Keratinocyte (primary cell): ENCODE results near the gene HRH3.

Experiments
- EZH2 ChIP-seq: IDR thresholded peaks from one replicate; pipeline ENCODE4 v1.6.1; 2012; ENCODE audit warnings: inconsistent platforms, mild to moderate bottlenecking, low read length, moderate library complexity
- TF ChIP-seq, protein P1 (sequence below), 3 experiments: IDR thresholded peaks in 1 of 3; conservative IDR thresholded peaks in 1 of 3; optimal IDR thresholded peaks in 1 of 3; 2 replicates in 2 of 3; 3 replicates in 1 of 3; pipeline versions ENCODE3 to v1.5.1; 2011; ENCODE audit warnings: low read length in 3 of 3, mild to moderate bottlenecking in 3 of 3, moderate library complexity in 2 of 3, control low read depth in 1 of 3, inconsistent platforms in 1 of 3; ENCODE audit not compliant: insufficient read depth in 2 of 3; ENCODE audit errors: extremely low read depth in 1 of 3

DNA sequence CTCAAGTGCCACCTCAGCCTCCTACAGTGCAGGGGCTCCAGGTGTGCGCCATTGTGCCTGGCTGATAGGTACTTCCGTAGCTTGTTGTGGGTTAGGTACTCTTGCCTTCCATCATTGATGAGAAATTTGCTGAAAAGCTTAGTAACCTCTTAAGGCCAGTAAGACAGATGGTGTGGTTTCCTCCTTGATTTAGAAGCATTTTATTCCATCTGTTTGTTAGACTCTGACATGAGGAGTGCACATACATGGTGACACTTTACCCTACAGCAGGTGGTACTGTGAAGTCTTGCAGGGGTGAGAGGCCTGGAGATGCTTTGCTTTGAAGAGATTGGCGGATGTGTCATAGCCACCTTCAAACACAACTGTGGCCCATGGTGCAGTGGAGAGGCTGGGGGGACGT lies 52.0 kb downstream of the HRH3 start:
- TF ChIP-seq, protein P1, sequence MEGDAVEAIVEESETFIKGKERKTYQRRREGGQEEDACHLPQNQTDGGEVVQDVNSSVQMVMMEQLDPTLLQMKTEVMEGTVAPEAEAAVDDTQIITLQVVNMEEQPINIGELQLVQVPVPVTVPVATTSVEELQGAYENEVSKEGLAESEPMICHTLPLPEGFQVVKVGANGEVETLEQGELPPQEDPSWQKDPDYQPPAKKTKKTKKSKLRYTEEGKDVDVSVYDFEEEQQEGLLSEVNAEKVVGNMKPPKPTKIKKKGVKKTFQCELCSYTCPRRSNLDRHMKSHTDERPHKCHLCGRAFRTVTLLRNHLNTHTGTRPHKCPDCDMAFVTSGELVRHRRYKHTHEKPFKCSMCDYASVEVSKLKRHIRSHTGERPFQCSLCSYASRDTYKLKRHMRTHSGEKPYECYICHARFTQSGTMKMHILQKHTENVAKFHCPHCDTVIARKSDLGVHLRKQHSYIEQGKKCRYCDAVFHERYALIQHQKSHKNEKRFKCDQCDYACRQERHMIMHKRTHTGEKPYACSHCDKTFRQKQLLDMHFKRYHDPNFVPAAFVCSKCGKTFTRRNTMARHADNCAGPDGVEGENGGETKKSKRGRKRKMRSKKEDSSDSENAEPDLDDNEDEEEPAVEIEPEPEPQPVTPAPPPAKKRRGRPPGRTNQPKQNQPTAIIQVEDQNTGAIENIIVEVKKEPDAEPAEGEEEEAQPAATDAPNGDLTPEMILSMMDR (optimal IDR thresholded peaks at IDR 0.05 in 1 of 3, IDR thresholded peaks at IDR 0.05 in 1 of 3, conservative IDR thresholded peaks at IDR 0.05 in 1 of 3; ENCODE audit: extremely low read depth in 1 of 3, insufficient read depth in 2 of 3, low read length in 3 of 3) = no peak
- TF ChIP-seq EZH2 = no peak
